Measurements from ENCODE around the gene EFR3B. TPM values are rescaled to one million over a fixed set of nuclear protein-coding genes. Genes with fewer than 3 reads are reported as not detected.
"Not testable (repeated sequence)": the region's sequence is repeated elsewhere in the genome, so short reads cannot be mapped to it uniquely, and the experiment has no call there.

Gene EFR3B
- total RNA-seq, 3 donors from 2014 or later, result 1.0 to 2.8 (median 1.9) TPM

DNA sequence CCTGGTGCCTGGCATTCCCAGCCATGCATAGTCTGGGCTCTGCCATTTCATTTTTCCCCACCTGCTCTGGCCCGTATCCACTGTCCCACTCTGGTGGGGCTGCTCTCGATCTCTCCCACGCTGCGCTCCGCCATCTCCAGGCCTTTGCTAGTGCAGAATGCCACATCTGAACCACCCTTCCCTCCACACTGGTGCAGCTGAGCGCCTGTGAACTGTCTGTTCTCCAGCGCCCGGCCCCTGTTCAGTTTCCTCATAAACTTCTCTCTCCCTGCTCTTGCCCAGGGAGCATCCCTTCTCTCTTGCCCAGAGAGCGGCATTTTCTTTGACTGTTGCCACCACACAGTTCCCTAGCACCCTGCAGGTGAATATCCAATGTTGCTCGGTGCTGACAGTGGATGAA lies 105.0 kb downstream of the EFR3B start:
- ATAC-seq (no peak), DNase-seq (no peak)
- Histone ChIP-seq H3K4me1 (ENCODE audit: low read depth) (no peaks in the 10 kb centered on the region), H3K36me3 (ENCODE audit: low read depth) (no peaks in the 10 kb centered on the region), H3K4me3 (no peak overlapping the region), H3K9me3 (no peaks in the 10 kb centered on the region)
- TF ChIP-seq CTCF (IDR thresholded peaks at IDR 0.05), result no peak
- intact Hi-C loops (cut with DNase I, micrococcal nuclease), result no loop called here

- no peak for ATAC-seq
- H3K4me3 ChIP-seq, result no peak overlapping the region
- H3K4me1 ChIP-seq (ENCODE audit: low read depth), result no peaks in the 10 kb centered on the region
- no peak for DNase-seq
- intact Hi-C loops (cut with DNase I, micrococcal nuclease), result no loop called here
- no peak for TF ChIP-seq CTCF (IDR thresholded peaks at IDR 0.05)
- no peaks in the 10 kb centered on the region for H3K9me3 ChIP-seq
- no peaks in the 10 kb centered on the region for H3K36me3 ChIP-seq (ENCODE audit: low read depth)
Observed at GRCh38 chr2:25149646-25150045, 107.8 kb downstream of the EFR3B start.

GRCh38 chr2:25150993-25151392 lies 109.1 kb downstream of the EFR3B start:
- ATAC-seq; H3K36me3 ChIP-seq (ENCODE audit: low read depth); H3K9me3 ChIP-seq; DNase-seq; intact Hi-C loops (cut with DNase I, micrococcal nuclease); H3K4me3 ChIP-seq; H3K4me1 ChIP-seq (ENCODE audit: low read depth): not testable (repeated sequence)

- no peaks in the 10 kb centered on the region for H3K36me3 ChIP-seq (ENCODE audit: low read depth)
- no peak for TF ChIP-seq CTCF (IDR thresholded peaks at IDR 0.05)
- no peak overlapping the region for H3K4me3 ChIP-seq
- H3K9me3 ChIP-seq, result no peaks in the 10 kb centered on the region
- no peak for DNase-seq
- ATAC-seq, result no peak
- intact Hi-C loops (cut with DNase I, micrococcal nuclease), result no loop called here
- H3K4me1 ChIP-seq (ENCODE audit: low read depth), result no peaks in the 10 kb centered on the region
Observed at GRCh38 chr2:25151718-25152117, 109.8 kb downstream of the EFR3B start.

GRCh38 chr2:25155401-25155800 lies 113.5 kb downstream of the EFR3B start:
- Histone ChIP-seq H3K36me3 (ENCODE audit: low read depth) (no peaks in the 10 kb centered on the region), H3K9me3 (no peaks in the 10 kb centered on the region), H3K4me3 (no peak overlapping the region), H3K4me1 (ENCODE audit: low read depth) (no peaks in the 10 kb centered on the region)
- intact Hi-C loops (cut with DNase I, micrococcal nuclease), result no loop called here
- ATAC-seq (no peak), DNase-seq (no peak)
- no peak for TF ChIP-seq CTCF (IDR thresholded peaks at IDR 0.05)

DNA sequence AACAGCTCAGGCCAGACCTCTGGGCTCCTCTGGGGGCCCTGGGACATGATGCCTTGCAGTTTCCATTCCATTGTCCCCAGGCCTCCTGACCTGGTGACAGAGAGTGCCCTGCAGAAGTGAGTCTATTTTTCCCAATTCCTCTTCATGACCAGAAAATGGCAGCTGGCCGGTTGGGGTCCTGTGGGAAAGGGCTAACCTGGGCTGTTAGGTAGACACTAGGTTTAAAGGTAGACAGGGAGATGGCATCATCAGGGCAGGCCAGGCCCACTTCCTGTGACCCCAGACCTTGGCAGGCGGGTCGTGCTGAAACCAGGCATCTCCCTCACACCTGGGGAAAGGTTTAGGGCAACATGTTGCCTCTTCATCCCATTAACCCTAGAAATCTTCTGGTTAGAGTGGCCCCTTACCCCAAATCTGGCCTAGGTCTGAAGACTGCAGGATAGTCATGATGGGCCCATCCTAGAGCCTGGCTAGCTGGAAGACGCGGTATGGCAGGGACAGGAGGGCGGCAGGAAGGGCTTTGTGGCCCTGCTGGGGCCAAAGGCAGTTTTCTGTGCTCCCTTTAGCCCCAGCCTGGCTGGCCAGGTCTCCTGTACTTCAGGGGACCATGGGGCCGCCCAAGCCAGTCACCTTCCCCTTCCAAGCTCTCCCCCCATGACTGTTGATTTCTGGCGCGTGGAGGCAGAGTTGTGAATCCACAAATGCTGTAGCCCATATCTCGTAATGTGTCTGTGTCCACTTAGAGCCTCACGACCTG lies 116.4 kb downstream of the EFR3B start:
- Histone ChIP-seq H3K36me3 (ENCODE audit: low read depth) (no peaks in the 10 kb centered on the region), H3K9me3 (no peaks in the 10 kb centered on the region), H3K4me1 (ENCODE audit: low read depth) (no peaks in the 10 kb centered on the region), H3K4me3 (no peak overlapping the region)
- intact Hi-C loops (cut with DNase I, micrococcal nuclease), result no loop called here
- DNase-seq (no peak), ATAC-seq (no peak)
- no peak for TF ChIP-seq CTCF (IDR thresholded peaks at IDR 0.05)

Measured in mucosa of descending colon (tissue), 3 donors.